Heart left ventricle (tissue), 16 donors: Measurements from ENCODE around the gene RPL26. TPM values are rescaled to one million over a fixed set of nuclear protein-coding genes. Genes with fewer than 3 reads are reported as not detected.

Experiments used
- ATAC-seq, 4 donors: fragments of 200-7000 bp; cut with Tn5 transposase; one replicate each; pipeline ENCODE4 v1.9.1; 2020 to 2022; ENCODE audit warnings: moderate library complexity in 4 of 4, mild to moderate bottlenecking in 3 of 4, moderate number of reproducible peaks in 1 of 4
- DNase-seq, 5 donors: peaks; one replicate each; pipeline ENCODE4 v3.0.0-alpha.2; 2020
- H3K27ac ChIP-seq, 12 donors: fragments of 200-600 bp; sonication (generic) in 4 of 12; one replicate each; pipeline versions ENCODE4 v1.5.0 to v1.8.0; 2016 to 2022; ENCODE audit warnings: mild to moderate bottlenecking in 2 of 12
- H3K27me3 ChIP-seq, 9 donors: fragments of 200-600 bp; sonication (generic) in 2 of 9; one replicate each; pipeline versions ENCODE4 v1.5.1 to v1.8.0; 2016 to 2022; ENCODE audit warnings: mild to moderate bottlenecking in 3 of 9
- H3K36me3 ChIP-seq, 9 donors: fragments of 200-600 bp; sonication (generic) in 2 of 9; one replicate each; pipeline versions ENCODE4 v1.5.0 to v1.8.0; 2018 to 2022; ENCODE audit warnings: mild to moderate bottlenecking in 2 of 9
- H3K4me1 ChIP-seq, 12 donors: fragments of 200-600 bp; sonication (generic) in 4 of 12; one replicate each; pipeline versions ENCODE4 v1.5.0 to v1.8.0; 2016 to 2022; ENCODE audit warnings: mild to moderate bottlenecking in 3 of 12
- H3K4me3 ChIP-seq, 12 donors: fragments of 200-600 bp; sonication (generic) in 4 of 12; one replicate each; pipeline versions ENCODE4 v1.5.0 to v1.8.0; 2017 to 2022; ENCODE audit warnings: mild to moderate bottlenecking in 9 of 12, moderate library complexity in 4 of 12
- H3K9me3 ChIP-seq, 12 donors: fragments of 200-600 bp; sonication (generic) in 4 of 12; one replicate each; pipeline versions ENCODE4 v1.5.0 to v1.8.0; 2016 to 2022; ENCODE audit warnings: mild to moderate bottlenecking in 1 of 12
- CTCF ChIP-seq, 12 donors: fragments of 200-600 bp; sonication (generic) in 4 of 12; IDR thresholded peaks; one replicate each; pipeline versions ENCODE4 v1.5.0 to v1.8.0; 2018 to 2022; ENCODE audit warnings: antibody characterized with exemption in 12 of 12, mild to moderate bottlenecking in 5 of 12
- POLR2A ChIP-seq, 2 donors: fragments of 450-650 bp; IDR thresholded peaks; one replicate each; pipeline ENCODE4 v1.6.1; 2017; ENCODE audit warnings: antibody characterized with exemption in 2 of 2, mild to moderate bottlenecking in 2 of 2, moderate library complexity in 2 of 2
- WGBS, 4 donors: extraction: QIAGEN DNeasy Blood & Tissue Kit in 2 of 4; methylation state at CpG; one replicate each; pipeline versions ENCODE4 v1.1.5 to v1.1.7; 2013 to 2018; 5-methylcytosine and 5-hydroxymethylcytosine counted together
- intact Hi-C, 10 donors: fragments of 100-400 bp; cut with DNase I; formaldehyde crosslinking; loops; one replicate each; pipeline versions ENCODE4 v1.11.1 to v1.14.2; 2022
- polyA plus RNA-seq, 2 donors: library from polyadenylated mRNA; stranded (reverse); fragments of 200-250 nt; gene quantifications; one replicate each; pipeline ENCODE4 v1.2.3, GENCODE V29; 2013
- total RNA-seq, 9 donors: library from RNA; depleted of rRNA in 2 of 9; stranded (reverse); fragments of >200 nt in 2 of 9; fragmentation: NEBNext Ultra II Directional in 3 of 9; extraction: Animal tissue kit (Norgen Biotek cat#: 25700) in 3 of 9; gene quantifications; one replicate each; pipeline versions ENCODE4 v1.1.0 to v1.2.4, GENCODE V29; 2016 to 2023
- donor health status: ischemic (EF 13 %, LVEDD 7.1; RV severe dilation, severe dysfunction).
- donor health status: healthy with polysubstance abuse.
- donor health status: DM: no; HTN: yes; CAD: no.
- donor health status: DM: no; HTN: no; CAD: no.
- donor health status: ischemic (EF 25% LVEDD 6.9; RV normal size, moderate dysfunction).
- donor health status: ischemic (EF 25% LVEDD 5.7; RV mildly dilated, moderate dysfunction).
- donor health status: healthy.
- donor health status: DM: yes; HTN: yes; CAD: no.
- donor health status: ischemic (EF 35%, LVEDD 5.7; RV mildly dilated, moderate dysfunction).
- donor health status: nonischemic (EF 11% LVEDD 7.7; RV severe dilation, severe dysfunction).
- donor health status: DM: yes; HTN: yes; CAD: no.
- donor health status: PGD.
- donor health status: ischemic (EF 29% LVEDD 5.4; RV normal size, mild dysfunction).
- donor health status: nonischemic (EF 23%, LVEDD 6.1; RV moderate dilation, normal function).

RPL26 gene
- total and polyA plus RNA-seq, 11 donors: 967 to 4,104 (median 1,265) TPM

GRCh38 chr17:8341456-8341855 is 41.5 kb downstream of the RPL26 start:
- TF ChIP-seq CTCF (IDR thresholded peaks at IDR 0.05) (no peak), POLR2A (IDR thresholded peaks at IDR 0.05) (no peak)
- H3K9me3 ChIP-seq: no peaks in the 10 kb centered on the region
- 66 to 74% (median 70%) methylated on average over 4 of the region's 4 CpGs for WGBS, 4 donors
- ATAC-seq (no peak), DNase-seq (no peak)
- peaks cover 0 to 5% (median 0%) of the 10 kb centered on the region in 9 donors for H3K27me3 ChIP-seq
- intact Hi-C loops: no loop called here
- H3K36me3 ChIP-seq: no peaks in the 10 kb centered on the region
- no peak overlapping the region for H3K4me3 ChIP-seq
- no peak overlapping the region for H3K27ac ChIP-seq
- H3K4me1 ChIP-seq: no peaks in the 10 kb centered on the region

GRCh38 chr17:8339540-8339939 is 43.5 kb downstream of the RPL26 start, which contains the start of gene ODF4:
Gene ODF4 (plus strand): TSS chr17:8339840. CDS start chr17:8340052, 212 bp downstream.
- DNase-seq (no peak), ATAC-seq (no peak)
- Histone ChIP-seq H3K36me3 (no peaks in the 10 kb centered on the region), H3K4me3 (no peak within 1 kb of the TSS), H3K27ac (no peak within 1 kb of the TSS), H3K4me1 (no peaks in the 10 kb centered on the region), H3K9me3 (no peaks in the 10 kb centered on the region), H3K27me3 (no peaks in the 10 kb centered on the region)
- 77 to 91% (median 81%) methylated on average over 2 of the region's 2 CpGs for WGBS, 4 donors
- intact Hi-C loops: no loop called here
- TF ChIP-seq CTCF (IDR thresholded peaks at IDR 0.05) (no peak), POLR2A (IDR thresholded peaks at IDR 0.05) (no peak)

- H3K4me3 ChIP-seq: no peak overlapping the region
- ATAC-seq: no peak
- 83 to 85% (median 84%) methylated on average over 5 of the region's 5 CpGs for WGBS, 4 donors
Observed at GRCh38 chr17:8338753-8339140, 44.2 kb downstream of the RPL26 start.

GRCh38 chr17:8337802-8338752 is 44.9 kb downstream of the RPL26 start:
- 44 to 63% (median 48%) methylated on average over 11 of the region's 11 CpGs for WGBS, 4 donors
- TF ChIP-seq POLR2A (IDR thresholded peaks at IDR 0.05) (no peak), CTCF (IDR thresholded peaks at IDR 0.05) (no peak)
- no peak overlapping the region for H3K4me3 ChIP-seq

More at GRCh38 chr17:8338753-8339140, 44.2 kb downstream of the RPL26 start:
- TF ChIP-seq POLR2A (IDR thresholded peaks at IDR 0.05): no peak
- H3K9me3 ChIP-seq: no peaks in the 10 kb centered on the region
- no peak overlapping the region for H3K27ac ChIP-seq
- no peaks in the 10 kb centered on the region for H3K27me3 ChIP-seq
- H3K36me3 ChIP-seq: no peaks in the 10 kb centered on the region
- H3K4me1 ChIP-seq: no peaks in the 10 kb centered on the region
- intact Hi-C loops: no loop called here
- DNase-seq: no peak

More at GRCh38 chr17:8337802-8338752, 44.9 kb downstream of the RPL26 start:
- ATAC-seq (peak in 1 of 4 donors; percentile 38), DNase-seq (no peak)
- Histone ChIP-seq H3K36me3 (no peaks in the 10 kb centered on the region), H3K4me1 (no peaks in the 10 kb centered on the region), H3K9me3 (no peaks in the 10 kb centered on the region), H3K27me3 (no peaks in the 10 kb centered on the region), H3K27ac (no peak overlapping the region)
- intact Hi-C loops: no loop called here
